K562 (cell line): Measurements from ENCODE around the gene USP32. TPM values are rescaled to one million over a fixed set of nuclear protein-coding genes. Genes with fewer than 3 reads are reported as not detected.

Experiments used
- E2F3 ChIP-seq: fragments of 250-450 bp; sonication (Bioruptor Pico); IDR thresholded peaks from 2 replicates; pipeline ENCODE4 v1.4.0; 2020; ENCODE audit warnings: mild to moderate bottlenecking
- EP300 ChIP-seq: IDR thresholded peaks from 2 replicates; pipeline ENCODE4 v1.6.1; 2012; ENCODE audit warnings: low read length, improper control_type of control experiment
- ESRRB ChIP-seq: fragments of 250-450 bp; sonication (Bioruptor Pico); IDR thresholded peaks from 2 replicates; pipeline ENCODE4 v1.5.0; 2020; ENCODE audit warnings: mild to moderate bottlenecking, moderate library complexity, borderline replicate concordance
- GABPA ChIP-seq: fragments of 200-800 bp; sonication (Bioruptor generic); conservative IDR thresholded peaks from 2 replicates; pipeline ENCODE4 v1.6.1; 2016; ENCODE audit warnings: low read depth, missing genetic modification characterization, missing compliant biosample characterization
- HDGF ChIP-seq: fragments of 450-650 bp; IDR thresholded peaks from 2 replicates; pipeline ENCODE4 v1.6.1; 2016
- IRF9 ChIP-seq: fragments of 450-650 bp; IDR thresholded peaks from 2 replicates; pipeline ENCODE4 v1.6.1; 2016; ENCODE audit warnings: missing biosample characterization, missing genetic modification characterization
- MEF2A ChIP-seq: IDR thresholded peaks from 2 replicates; pipeline ENCODE4 v1.6.1; 2011; ENCODE audit warnings: low read depth, mild to moderate bottlenecking, low read length, moderate library complexity; ENCODE audit not compliant: control insufficient read depth
- MTA1 ChIP-seq: fragments of 450-650 bp; IDR thresholded peaks from 2 replicates; pipeline ENCODE4 v1.6.1; 2017; ENCODE audit warnings: borderline replicate concordance
- MYC ChIP-seq, 2 experiments: fragments of 250-450 bp in 1 of 2; sonication (Bioruptor Pico) in 1 of 2; IDR thresholded peaks; 2 replicates each; pipeline versions ENCODE4 v1.5.1 to v1.6.1; 2012 to 2021; ENCODE audit warnings: low read depth in 2 of 2, borderline replicate concordance in 1 of 2, improper control_type of control experiment in 1 of 2, low read length in 1 of 2, mild to moderate bottlenecking in 1 of 2, moderate library complexity in 1 of 2
- NR2F6 ChIP-seq: fragments of 450-650 bp; formaldehyde crosslinking; IDR thresholded peaks from 2 replicates; pipeline ENCODE4 v1.4.0; 2020; ENCODE audit warnings: mild to moderate bottlenecking
- POLR2B ChIP-seq: fragments of 450-650 bp; IDR thresholded peaks from 2 replicates; pipeline ENCODE4 v1.6.1; 2018; ENCODE audit warnings: low read depth; ENCODE audit not compliant: partially characterized antibody
- PURB ChIP-seq: sonication (generic); formaldehyde crosslinking; IDR thresholded peaks from 2 replicates; pipeline ENCODE4 v1.9.0; 2021; ENCODE audit warnings: low read depth, mild to moderate bottlenecking, missing genetic modification reagents
- SMAD2 ChIP-seq: fragments of 150-350 bp; IDR thresholded peaks from 2 replicates; pipeline ENCODE4 v1.6.1; 2014; ENCODE audit warnings: low read depth, mild to moderate bottlenecking, low read length
- SP1 ChIP-seq: sonication (generic); formaldehyde crosslinking; IDR thresholded peaks from 2 replicates; pipeline ENCODE4 v1.8.1; 2022; ENCODE audit warnings: mild to moderate bottlenecking, missing genetic modification reagents
- TRIM24 ChIP-seq, 2 experiments: fragments of 450-650 bp; IDR thresholded peaks; 2 replicates each; pipeline ENCODE4 v1.6.1; 2016
- ZBTB7A ChIP-seq: IDR thresholded peaks from 2 replicates; pipeline ENCODE4 v1.6.1; 2011; ENCODE audit warnings: low read depth, mild to moderate bottlenecking, low read length, moderate library complexity, borderline replicate concordance; ENCODE audit not compliant: control insufficient read depth
- ZNF232 ChIP-seq: sonication (generic); formaldehyde crosslinking; IDR thresholded peaks from 2 replicates; pipeline ENCODE4 v1.8.0; 2022; ENCODE audit warnings: mild to moderate bottlenecking, missing genetic modification reagents
- ZNF395 ChIP-seq: fragments of 200-800 bp; sonication (Bioruptor generic); IDR thresholded peaks from 2 replicates; pipeline ENCODE4 v1.6.1; 2017; ENCODE audit warnings: missing genetic modification characterization, missing compliant biosample characterization
- ZNF561 ChIP-seq: fragments of 450-650 bp; formaldehyde crosslinking; conservative IDR thresholded peaks from 2 replicates; pipeline ENCODE4 v1.4.0; 2020; ENCODE audit warnings: mild to moderate bottlenecking, moderate library complexity
- ZNF668 ChIP-seq: fragments of 250-450 bp; sonication (Bioruptor Pico); IDR thresholded peaks from 2 replicates; pipeline ENCODE4 v1.8.0; 2022; ENCODE audit warnings: mild to moderate bottlenecking, inconsistent platforms
- ZNF77 ChIP-seq: fragments of 250-450 bp; sonication (Bioruptor Pico); IDR thresholded peaks from 2 replicates; pipeline ENCODE4 v1.5.0; 2020
- ZSCAN29 ChIP-seq: fragments of 450-650 bp; IDR thresholded peaks from 2 replicates; pipeline ENCODE4 v1.6.1; 2017
- polyA plus RNA-seq, 8 experiments: library from polyadenylated mRNA; depleted of rRNA in 4 of 8; stranded (reverse) in 5 of 8; unstranded in 3 of 8; fragments of >200 nt; fragmentation: Nextera tagmentation in 2 of 8; fragmentation: Illumina TruSeq in 1 of 8; extraction: Ambion mirVana in 2 of 8; extraction: Trizol in 1 of 8; gene quantifications; 2 replicates each; pipeline versions ENCODE4 v1.2.1 to v1.2.3, GENCODE V29; 2011 to 2014; ENCODE audit warnings: inconsistent platforms in 1 of 8, missing spikeins in 1 of 8
- total RNA-seq, 7 experiments: library from RNA; depleted of rRNA in 6 of 7; stranded (reverse); fragments of >200 nt in 6 of 7; fragmentation: Illumina TruSeq in 2 of 7; extraction: Trizol in 2 of 7; gene quantifications; 2 replicates each; pipeline versions ENCODE4 v1.2.1 to v1.2.3, GENCODE V29; 2011 to 2021; ENCODE audit warnings: low replicate concordance in 1 of 7
- TF ChIP-seq, protein P1 (sequence below): fragments of 450-650 bp; formaldehyde crosslinking; IDR thresholded peaks from 2 replicates; pipeline ENCODE4 v1.4.0; 2022; ENCODE audit warnings: missing genetic modification characterization
- TF ChIP-seq, protein P2 (sequence below), 2 experiments: fragments of 450-650 bp in 1 of 2; sonication (generic) in 1 of 2; formaldehyde crosslinking in 1 of 2; IDR thresholded peaks in 1 of 2; conservative IDR thresholded peaks in 1 of 2; 2 replicates each; pipeline versions ENCODE4 v1.6.1 to v1.8.1; 2016 to 2023; ENCODE audit warnings: mild to moderate bottlenecking in 2 of 2, moderate library complexity in 2 of 2, inconsistent platforms in 1 of 2, missing genetic modification reagents in 1 of 2

Gene USP32
- total and polyA plus RNA-seq, 9 of the 15 experiments (the other 6 are each of a cell fraction or from before 2014, with no cell fraction given), result 18.0 to 69.3 (median 47.1) TPM

DNA sequence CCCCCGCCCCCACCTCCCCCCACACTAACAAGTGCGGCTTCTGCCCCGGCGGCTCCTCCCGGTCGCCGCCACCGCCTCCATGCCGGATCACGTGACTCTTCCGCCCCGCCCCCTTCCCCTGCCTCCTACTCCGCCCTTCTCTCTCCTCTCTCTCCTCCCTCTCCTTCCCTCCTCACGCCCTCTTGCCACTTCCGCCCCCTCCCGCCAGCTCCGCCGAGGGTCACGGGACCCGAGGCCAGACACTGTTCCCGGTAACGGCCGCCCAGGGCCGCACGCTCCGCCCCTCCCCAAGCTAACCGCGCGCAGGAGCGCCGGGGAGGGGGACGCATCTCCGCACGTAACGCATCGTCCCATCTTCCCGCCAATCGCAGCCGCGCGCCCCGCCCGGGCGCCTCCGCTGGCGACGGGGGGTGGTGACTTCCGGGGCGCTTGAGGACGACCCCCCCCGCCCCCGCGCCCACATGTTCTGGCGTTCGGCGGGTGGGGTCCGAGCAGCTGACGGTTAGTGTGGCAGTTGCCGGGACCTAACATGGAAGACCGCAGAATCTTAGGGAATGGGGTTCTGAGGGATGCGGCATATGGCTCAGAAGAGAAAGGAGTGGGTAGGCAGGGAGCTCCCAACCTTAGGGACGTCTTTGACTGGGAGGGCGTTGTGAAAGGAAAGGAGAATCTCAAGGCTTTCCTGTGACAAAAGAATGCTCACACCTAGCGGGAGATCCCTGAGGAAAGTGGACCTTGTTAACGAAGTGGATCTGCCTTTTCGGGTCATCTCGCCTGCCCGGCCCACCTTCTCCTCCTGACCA is at the start of gene USP32 (continued):
- 0 out of 2 replicates have a peak, but pooled peaks have one; percentile 38 for TF ChIP-seq NR2F6 (CRISPR knock-in tag)
- peak; percentile 92 for TF ChIP-seq ZNF395 (CRISPR knock-in tag)
- TF ChIP-seq ZSCAN29, result 0 out of 2 replicates have a peak, but pooled peaks have one; percentile 20
- no peak for TF ChIP-seq IRF9 (tag)
- 0 out of 2 replicates have a peak, but pooled peaks have one; percentile 31 for TF ChIP-seq MEF2A
- TF ChIP-seq, protein P1, sequence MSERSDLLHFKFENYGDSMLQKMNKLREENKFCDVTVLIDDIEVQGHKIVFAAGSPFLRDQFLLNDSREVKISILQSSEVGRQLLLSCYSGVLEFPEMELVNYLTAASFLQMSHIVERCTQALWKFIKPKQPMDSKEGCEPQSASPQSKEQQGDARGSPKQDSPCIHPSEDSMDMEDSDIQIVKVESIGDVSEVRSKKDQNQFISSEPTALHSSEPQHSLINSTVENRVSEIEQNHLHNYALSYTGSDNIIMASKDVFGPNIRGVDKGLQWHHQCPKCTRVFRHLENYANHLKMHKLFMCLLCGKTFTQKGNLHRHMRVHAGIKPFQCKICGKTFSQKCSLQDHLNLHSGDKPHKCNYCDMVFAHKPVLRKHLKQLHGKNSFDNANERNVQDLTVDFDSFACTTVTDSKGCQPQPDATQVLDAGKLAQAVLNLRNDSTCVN (CRISPR knock-in tag), result peak; percentile 15; the same call in 1 of the 2 replicates
- peak; percentile 81 for TF ChIP-seq EP300
- no peak for TF ChIP-seq ZNF668 (CRISPR knock-in tag)
- TF ChIP-seq, protein P2, sequence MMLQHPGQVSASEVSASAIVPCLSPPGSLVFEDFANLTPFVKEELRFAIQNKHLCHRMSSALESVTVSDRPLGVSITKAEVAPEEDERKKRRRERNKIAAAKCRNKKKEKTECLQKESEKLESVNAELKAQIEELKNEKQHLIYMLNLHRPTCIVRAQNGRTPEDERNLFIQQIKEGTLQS (IDR thresholded peaks at IDR 0.05), result no peak
- TF ChIP-seq, protein P2 (CRISPR knock-in tag; conservative IDR thresholded peaks at IDR 0.05), result 0 out of 2 replicates have a peak, but pooled peaks have one; percentile 20
- TF ChIP-seq MYC (IDR thresholded peaks at IDR 0.05; ENCODE audit: low read depth, low read length), result peak; percentile 98
- TF ChIP-seq MYC (CRISPR knock-in tag; IDR thresholded peaks at IDR 0.05; ENCODE audit: borderline replicate concordance, low read depth), result 0 out of 2 replicates have a peak, but pooled peaks have one; percentile 31
- TF ChIP-seq POLR2B, result peak; percentile 91
- no peak for TF ChIP-seq ZNF561 (CRISPR knock-in tag)
- no peak for TF ChIP-seq PURB (CRISPR knock-in tag)
- TF ChIP-seq ZBTB7A, result peak; percentile 98
- no peak for TF ChIP-seq MTA1
- TF ChIP-seq GABPA (tag), result peak; percentile 95
- peak; percentile 90 for TF ChIP-seq E2F3 (CRISPR knock-in tag)
- TF ChIP-seq ZNF232 (CRISPR knock-in tag), result no peak
- no peak; the same call in 1 of the 2 replicates for TF ChIP-seq HDGF
- peak in 1 of 2 experiments; percentile 80; a peak in 2 of 4 replicates for TF ChIP-seq TRIM24 (IDR thresholded peaks at IDR 0.05)
- TF ChIP-seq SP1 (CRISPR knock-in tag), result peak; percentile 89
- TF ChIP-seq ESRRB (CRISPR knock-in tag), result no peak
- no peak for TF ChIP-seq SMAD2
- no peak for TF ChIP-seq ZNF77 (CRISPR knock-in tag)
